Trophoblast cell (in vitro differentiated cells and primary cell): ENCODE measurements around the gene CADM2.
A peak's percentile ranks its signal among the peaks of the same experiment; 100 is the strongest.

Experiments
- DNase-seq, 2 donors: peaks; one replicate each; pipeline ENCODE4 v3.0.0-alpha.2; 2016
- H2AFZ ChIP-seq: 2 replicates; pipeline ENCODE4 v1.6.1; 2013; ENCODE audit warnings: low read length, moderate library complexity, mild to moderate bottlenecking; ENCODE audit not compliant: insufficient read depth, poor library complexity
- H2AK5ac ChIP-seq: 2 replicates; pipeline ENCODE4 v1.6.1; 2013; ENCODE audit warnings: mild to moderate bottlenecking, low read length
- H2BK120ac ChIP-seq: 2 replicates; pipeline ENCODE4 v1.6.1; 2013; ENCODE audit warnings: low read length, mild to moderate bottlenecking, moderate library complexity; ENCODE audit not compliant: insufficient read depth, poor library complexity
- H2BK12ac ChIP-seq: 2 replicates; pipeline ENCODE4 v1.6.1; 2013; ENCODE audit warnings: mild to moderate bottlenecking, low read length, moderate library complexity
- H2BK5ac ChIP-seq: 2 replicates; pipeline ENCODE4 v1.6.1; 2013; ENCODE audit warnings: low read length, low read depth, moderate library complexity, mild to moderate bottlenecking; ENCODE audit not compliant: poor library complexity
- H3K14ac ChIP-seq: 2 replicates; pipeline ENCODE4 v1.6.1; 2013; ENCODE audit warnings: mild to moderate bottlenecking, low read length
- H3K18ac ChIP-seq: 2 replicates; pipeline ENCODE4 v1.6.1; 2013; ENCODE audit warnings: mild to moderate bottlenecking, low read length
- H3K23ac ChIP-seq: 2 replicates; pipeline ENCODE4 v1.6.1; 2013; ENCODE audit warnings: low read length
- H3K27ac ChIP-seq: 2 replicates; pipeline ENCODE4 v1.5.1; 2013; ENCODE audit warnings: low read depth, mild to moderate bottlenecking, inconsistent platforms, low read length, moderate library complexity
- H3K27me3 ChIP-seq: 2 replicates; pipeline ENCODE4 v1.6.1; 2013; ENCODE audit warnings: inconsistent platforms, mild to moderate bottlenecking, low read length, moderate library complexity; ENCODE audit not compliant: insufficient read depth
- H3K36me3 ChIP-seq, 2 experiments: 1 replicate in 1 of 2; 2 replicates in 1 of 2; pipeline ENCODE4 v1.6.1; 2013; ENCODE audit warnings: low read length in 2 of 2, mild to moderate bottlenecking in 2 of 2, moderate library complexity in 1 of 2; ENCODE audit not compliant: insufficient read depth in 2 of 2, control insufficient read depth in 1 of 2
- H3K4ac ChIP-seq: 2 replicates; pipeline ENCODE4 v1.6.1; 2013; ENCODE audit warnings: low read depth, mild to moderate bottlenecking, low read length, moderate library complexity
- H3K4me1 ChIP-seq, 2 experiments: 1 replicate in 1 of 2; 2 replicates in 1 of 2; pipeline ENCODE4 v1.6.1; 2013; ENCODE audit warnings: low read length in 2 of 2, mild to moderate bottlenecking in 2 of 2, moderate library complexity in 1 of 2; ENCODE audit not compliant: insufficient read depth in 2 of 2, control insufficient read depth in 1 of 2
- H3K4me2 ChIP-seq: 2 replicates; pipeline ENCODE4 v1.6.1; 2013; ENCODE audit warnings: inconsistent platforms, mild to moderate bottlenecking, low read length, moderate library complexity
- H3K4me3 ChIP-seq: 2 replicates; pipeline ENCODE4 v1.5.1; 2013; ENCODE audit warnings: mild to moderate bottlenecking, low read depth, low read length, inconsistent platforms
- H3K79me1 ChIP-seq: one replicate; pipeline ENCODE4 v1.6.1; 2013; ENCODE audit warnings: low read length
- H3K79me2 ChIP-seq: 2 replicates; pipeline ENCODE4 v1.6.1; 2013; ENCODE audit warnings: low read length, mild to moderate bottlenecking; ENCODE audit not compliant: control insufficient read depth, insufficient read depth, poor library complexity
- H3K9ac ChIP-seq: 2 replicates; pipeline ENCODE4 v1.6.1; 2013; ENCODE audit warnings: mild to moderate bottlenecking, low read length
- H3K9me3 ChIP-seq: 2 replicates; pipeline ENCODE4 v1.6.1; 2013; ENCODE audit warnings: low read depth, mild to moderate bottlenecking, control low read depth, inconsistent platforms, low read length; ENCODE audit not compliant: insufficient read depth
- H4K12ac ChIP-seq: 2 replicates; pipeline ENCODE4 v1.6.1; 2013; ENCODE audit warnings: low read depth, mild to moderate bottlenecking, low read length, moderate library complexity
- H4K8ac ChIP-seq: 2 replicates; pipeline ENCODE4 v1.6.1; 2013; ENCODE audit warnings: low read depth, mild to moderate bottlenecking, low read length, moderate library complexity
- H4K91ac ChIP-seq: one replicate; pipeline ENCODE4 v1.6.1; 2013; ENCODE audit warnings: low read depth, mild to moderate bottlenecking, low read length, moderate library complexity
- WGBS: extraction: QIAGEN DNeasy Blood & Tissue Kit; methylation state at CpG from one replicate; pipeline ENCODE4 v1.1.7; 2013; ENCODE audit warnings: missing lambda C conversion rate; ENCODE audit not compliant: insufficient read length, insufficient coverage; ENCODE audit errors: extremely low coverage; 5-methylcytosine and 5-hydroxymethylcytosine counted together

The CADM2 gene

GRCh38 chr3:85433319-85433718 is 474.5 kb downstream of the CADM2 start:
- no peak overlapping the region for H4K12ac ChIP-seq
- no peak overlapping the region for H2BK12ac ChIP-seq
- H3K23ac ChIP-seq = no peak overlapping the region
- H3K4me2 ChIP-seq = no peak overlapping the region
- no peak overlapping the region for H2AFZ ChIP-seq
- no peaks in the 10 kb centered on the region for H3K79me2 ChIP-seq
- H3K9ac ChIP-seq = no peak overlapping the region
- H3K27me3 ChIP-seq = no peaks in the 10 kb centered on the region
- H3K4me1 ChIP-seq = no peaks in the 10 kb centered on the region
- H3K14ac ChIP-seq = no peak overlapping the region
- no peak overlapping the region for H4K91ac ChIP-seq
- H2BK120ac ChIP-seq = no peak overlapping the region
- H3K4me3 ChIP-seq = no peak overlapping the region
- no peak overlapping the region for H3K18ac ChIP-seq
- no peak overlapping the region for H2AK5ac ChIP-seq
- WGBS = no CpG with 5 or more reads among the region's 2 CpGs
- no peak overlapping the region for H2BK5ac ChIP-seq
- no peaks in the 10 kb centered on the region for H3K36me3 ChIP-seq
- H3K27ac ChIP-seq = no peak overlapping the region
- peak in 1 of 2 donors; percentile 16 for DNase-seq
- no peaks in the 10 kb centered on the region for H3K9me3 ChIP-seq
- no peak overlapping the region for H4K8ac ChIP-seq
- H3K4ac ChIP-seq = no peak overlapping the region
- no peaks in the 10 kb centered on the region for H3K79me1 ChIP-seq

- H2BK120ac ChIP-seq = no peak overlapping the region
- H3K27ac ChIP-seq = no peak overlapping the region
- H2AFZ ChIP-seq = no peak overlapping the region
- no peak overlapping the region for H4K91ac ChIP-seq
- no peak for DNase-seq
- H4K12ac ChIP-seq = no peak overlapping the region
- H3K4me1 ChIP-seq = no peaks in the 10 kb centered on the region
- no peak overlapping the region for H3K4me2 ChIP-seq
- no peaks in the 10 kb centered on the region for H3K79me2 ChIP-seq
- H2BK12ac ChIP-seq = no peak overlapping the region
- H3K4ac ChIP-seq = no peak overlapping the region
- H3K23ac ChIP-seq = no peak overlapping the region
- no peak overlapping the region for H3K9ac ChIP-seq
- no peaks in the 10 kb centered on the region for H3K79me1 ChIP-seq
- no CpG with 5 or more reads among the region's 4 CpGs for WGBS
- H3K36me3 ChIP-seq = no peaks in the 10 kb centered on the region
- no peak overlapping the region for H2AK5ac ChIP-seq
- H3K27me3 ChIP-seq = no peaks in the 10 kb centered on the region
- H3K9me3 ChIP-seq = no peaks in the 10 kb centered on the region
- no peak overlapping the region for H2BK5ac ChIP-seq
- H3K18ac ChIP-seq = no peak overlapping the region
- H3K4me3 ChIP-seq = no peak overlapping the region
- H3K14ac ChIP-seq = no peak overlapping the region
- H4K8ac ChIP-seq = no peak overlapping the region
Observed at GRCh38 chr3:85455561-85456200, 496.9 kb downstream of the CADM2 start.

- H4K91ac ChIP-seq = no peak overlapping the region
- H3K4me2 ChIP-seq = no peak overlapping the region
- H3K14ac ChIP-seq = no peak overlapping the region
- H3K4ac ChIP-seq = no peak overlapping the region
- H3K23ac ChIP-seq = no peak overlapping the region
- no peak overlapping the region for H2BK12ac ChIP-seq
- H3K4me3 ChIP-seq = no peak overlapping the region
- no peaks in the 10 kb centered on the region for H3K27me3 ChIP-seq
- H3K36me3 ChIP-seq = no peaks in the 10 kb centered on the region
- no peak for DNase-seq
- no CpG with 5 or more reads among the region's 4 CpGs for WGBS
- no peak overlapping the region for H3K18ac ChIP-seq
- H3K79me1 ChIP-seq = no peaks in the 10 kb centered on the region
- no peak overlapping the region for H2BK120ac ChIP-seq
- no peak overlapping the region for H3K9ac ChIP-seq
- no peak overlapping the region for H4K8ac ChIP-seq
- no peak overlapping the region for H2BK5ac ChIP-seq
- no peak overlapping the region for H4K12ac ChIP-seq
- no peak overlapping the region for H2AK5ac ChIP-seq
- H3K9me3 ChIP-seq = no peaks in the 10 kb centered on the region
- no peak overlapping the region for H3K27ac ChIP-seq
- no peaks in the 10 kb centered on the region for H3K79me2 ChIP-seq
- H3K4me1 ChIP-seq = no peaks in the 10 kb centered on the region
- no peak overlapping the region for H2AFZ ChIP-seq
Observed at GRCh38 chr3:85474241-85474640, 515.5 kb downstream of the CADM2 start.

- DNase-seq = no peak
- no peak overlapping the region for H3K18ac ChIP-seq
- H4K8ac ChIP-seq = no peak overlapping the region
- no peak overlapping the region for H2BK12ac ChIP-seq
- H3K4ac ChIP-seq = no peak overlapping the region
- H3K23ac ChIP-seq = no peak overlapping the region
- H3K4me3 ChIP-seq = no peak overlapping the region
- H2BK120ac ChIP-seq = no peak overlapping the region
- no CpG with 5 or more reads among the region's 2 CpGs for WGBS
- no peaks in the 10 kb centered on the region for H3K4me1 ChIP-seq
- no peaks in the 10 kb centered on the region for H3K36me3 ChIP-seq
- H4K91ac ChIP-seq = no peak overlapping the region
- no peak overlapping the region for H2BK5ac ChIP-seq
- H3K79me1 ChIP-seq = no peaks in the 10 kb centered on the region
- H2AFZ ChIP-seq = no peak overlapping the region
- H3K4me2 ChIP-seq = no peak overlapping the region
- no peak overlapping the region for H2AK5ac ChIP-seq
- no peak overlapping the region for H3K27ac ChIP-seq
- no peak overlapping the region for H4K12ac ChIP-seq
- H3K79me2 ChIP-seq = no peaks in the 10 kb centered on the region
- H3K27me3 ChIP-seq = no peaks in the 10 kb centered on the region
- H3K9me3 ChIP-seq = no peaks in the 10 kb centered on the region
- H3K14ac ChIP-seq = no peak overlapping the region
- H3K9ac ChIP-seq = no peak overlapping the region
Observed at GRCh38 chr3:85475346-85475745, 516.6 kb downstream of the CADM2 start.
